IgD-negative memory B cell (primary cell): Measurements from ENCODE around the gene LDLRAD4. TPM values are rescaled to one million over a fixed set of nuclear protein-coding genes. Genes with fewer than 3 reads are reported as not detected.
A peak's percentile ranks its signal among the peaks of the same experiment; 100 is the strongest.

Experiments used
- H3K27ac Mint-ChIP-seq, 3 donors: one replicate each; pipeline ENCODE4 v1.8.0; 2020 to 2022; ENCODE audit warnings: mild to moderate bottlenecking in 3 of 3, mixed read lengths in 3 of 3, moderate library complexity in 1 of 3
- H3K27me3 Mint-ChIP-seq: one replicate; pipeline ENCODE4 v1.8.0; 2021; ENCODE audit warnings: mixed read lengths
- H3K36me3 Mint-ChIP-seq: one replicate; pipeline ENCODE4 v1.8.0; 2020; ENCODE audit warnings: mild to moderate bottlenecking, mixed read lengths
- H3K4me1 Mint-ChIP-seq, 3 donors: one replicate each; pipeline ENCODE4 v1.8.0; 2020 to 2022; ENCODE audit warnings: mixed read lengths in 3 of 3, mild to moderate bottlenecking in 1 of 3
- H3K4me3 Mint-ChIP-seq, 4 donors: one replicate each; pipeline ENCODE4 v1.8.0; 2020 to 2022; ENCODE audit warnings: mild to moderate bottlenecking in 4 of 4, mixed read lengths in 4 of 4, moderate library complexity in 3 of 4
- H3K9me3 Mint-ChIP-seq, 3 donors: one replicate each; pipeline ENCODE4 v1.8.0; 2020 to 2021; ENCODE audit warnings: mixed read lengths in 3 of 3, mild to moderate bottlenecking in 1 of 3
- polyA plus RNA-seq: library from polyadenylated mRNA; unstranded; fragments of 300-500 nt; fragmentation: Illumina TruSeq; gene quantifications from one replicate; pipeline ENCODE4 v1.2.3, GENCODE V29; 2021

LDLRAD4 gene
- polyA plus RNA-seq, 1 donor from 2014 or later, result 5.1 TPM

GRCh38 chr18:13395577-13395976 lies 177.0 kb downstream of the LDLRAD4 start:
- Mint-ChIP-seq H3K27ac (no peak overlapping the region), H3K36me3 (peaks cover 3% of the 10 kb centered on the region), H3K27me3 (peaks cover under 1% of the 10 kb centered on the region), H3K4me3 (no peak overlapping the region), H3K4me1 (no peaks in the 10 kb centered on the region), H3K9me3 (peaks cover 0 to 2% (median 0%) of the 10 kb centered on the region in 3 donors)

GRCh38 chr18:13397504-13398163 lies 179.1 kb downstream of the LDLRAD4 start:
- peaks cover 2% of the 10 kb centered on the region for H3K27me3 Mint-ChIP-seq
- peaks cover 3% of the 10 kb centered on the region for H3K36me3 Mint-ChIP-seq
- no peak overlapping the region for H3K27ac Mint-ChIP-seq
- H3K4me1 Mint-ChIP-seq, result no peaks in the 10 kb centered on the region
- peaks cover 0 to 2% (median 0%) of the 10 kb centered on the region in 3 donors for H3K9me3 Mint-ChIP-seq
- no peak overlapping the region for H3K4me3 Mint-ChIP-seq

GRCh38 chr18:13398631-13399030 lies 180.1 kb downstream of the LDLRAD4 start:
- H3K27ac Mint-ChIP-seq, result no peak overlapping the region
- no peak overlapping the region for H3K4me3 Mint-ChIP-seq
- H3K36me3 Mint-ChIP-seq, result peaks cover 3% of the 10 kb centered on the region
- H3K4me1 Mint-ChIP-seq, result no peaks in the 10 kb centered on the region
- H3K9me3 Mint-ChIP-seq, result peaks cover 0 to 2% (median 0%) of the 10 kb centered on the region in 3 donors
- peaks cover 2% of the 10 kb centered on the region for H3K27me3 Mint-ChIP-seq

- no peak overlapping the region for H3K27ac Mint-ChIP-seq
- peaks cover 3% of the 10 kb centered on the region for H3K36me3 Mint-ChIP-seq
- H3K4me1 Mint-ChIP-seq, result no peaks in the 10 kb centered on the region
- H3K27me3 Mint-ChIP-seq, result peaks cover 2% of the 10 kb centered on the region
- no peak overlapping the region for H3K4me3 Mint-ChIP-seq
- H3K9me3 Mint-ChIP-seq, result peaks cover 0 to 2% (median 0%) of the 10 kb centered on the region in 3 donors
Observed at GRCh38 chr18:13399511-13399910, 181.0 kb downstream of the LDLRAD4 start.

GRCh38 chr18:13400636-13401315 lies 182.2 kb downstream of the LDLRAD4 start:
- no peaks in the 10 kb centered on the region for H3K4me1 Mint-ChIP-seq
- peaks cover 2% of the 10 kb centered on the region for H3K27me3 Mint-ChIP-seq
- no peak overlapping the region for H3K4me3 Mint-ChIP-seq
- no peaks in the 10 kb centered on the region for H3K36me3 Mint-ChIP-seq
- peaks cover 0 to 2% (median 0%) of the 10 kb centered on the region in 3 donors for H3K9me3 Mint-ChIP-seq
- no peak overlapping the region for H3K27ac Mint-ChIP-seq

- Mint-ChIP-seq H3K27me3 (peaks cover 2% of the 10 kb centered on the region), H3K4me3 (no peak overlapping the region), H3K9me3 (peaks cover 0 to 2% (median 0%) of the 10 kb centered on the region in 3 donors), H3K4me1 (no peaks in the 10 kb centered on the region), H3K27ac (no peak overlapping the region), H3K36me3 (no peaks in the 10 kb centered on the region)
Observed at GRCh38 chr18:13401404-13401803, 182.8 kb downstream of the LDLRAD4 start.

- H3K4me3 Mint-ChIP-seq, result no peak overlapping the region
Observed at GRCh38 chr18:13401826-13402225, 183.3 kb downstream of the LDLRAD4 start.

GRCh38 chr18:13403786-13404549 lies 185.4 kb downstream of the LDLRAD4 start:
- Mint-ChIP-seq H3K36me3 (no peaks in the 10 kb centered on the region), H3K27me3 (peaks cover 2% of the 10 kb centered on the region), H3K27ac (no peak overlapping the region), H3K4me1 (no peaks in the 10 kb centered on the region), H3K4me3 (no peak overlapping the region), H3K9me3 (no peaks in the 10 kb centered on the region)

More at GRCh38 chr18:13401826-13402225, 183.3 kb downstream of the LDLRAD4 start:
- Mint-ChIP-seq H3K27ac (no peak overlapping the region), H3K27me3 (peaks cover 2% of the 10 kb centered on the region), H3K36me3 (no peaks in the 10 kb centered on the region), H3K4me1 (no peaks in the 10 kb centered on the region), H3K9me3 (no peaks in the 10 kb centered on the region)

- Mint-ChIP-seq H3K9me3 (no peaks in the 10 kb centered on the region), H3K36me3 (no peaks in the 10 kb centered on the region), H3K27me3 (peaks cover 2% of the 10 kb centered on the region), H3K4me3 (no peak overlapping the region), H3K4me1 (no peaks in the 10 kb centered on the region), H3K27ac (no peak overlapping the region)
Observed at GRCh38 chr18:13405305-13406038, 186.9 kb downstream of the LDLRAD4 start.

GRCh38 chr18:13406049-13406615 lies 187.6 kb downstream of the LDLRAD4 start:
- Mint-ChIP-seq H3K27ac (no peak overlapping the region), H3K36me3 (no peaks in the 10 kb centered on the region), H3K4me1 (no peaks in the 10 kb centered on the region)

GRCh38 chr18:13406736-13407135 lies 188.2 kb downstream of the LDLRAD4 start:
- Mint-ChIP-seq H3K36me3 (no peaks in the 10 kb centered on the region), H3K4me3 (peak overlapping the region in 1 of 4 donors; percentile 45), H3K4me1 (no peaks in the 10 kb centered on the region), H3K9me3 (peaks cover 0 to 2% (median 0%) of the 10 kb centered on the region in 3 donors), H3K27me3 (no peaks in the 10 kb centered on the region), H3K27ac (no peak overlapping the region)

More at GRCh38 chr18:13406049-13406615, 187.6 kb downstream of the LDLRAD4 start:
- Mint-ChIP-seq H3K9me3 (no peaks in the 10 kb centered on the region), H3K27me3 (no peaks in the 10 kb centered on the region), H3K4me3 (no peak overlapping the region)

GRCh38 chr18:13407484-13407883 lies 188.9 kb downstream of the LDLRAD4 start:
- Mint-ChIP-seq H3K36me3 (no peaks in the 10 kb centered on the region), H3K4me3 (no peak overlapping the region), H3K27ac (no peak overlapping the region), H3K4me1 (no peaks in the 10 kb centered on the region), H3K27me3 (no peaks in the 10 kb centered on the region), H3K9me3 (peaks cover 0 to 8% (median 3%) of the 10 kb centered on the region in 3 donors)

GRCh38 chr18:13409026-13409425 lies 190.5 kb downstream of the LDLRAD4 start:
- Mint-ChIP-seq H3K27ac (no peak overlapping the region), H3K4me1 (no peaks in the 10 kb centered on the region), H3K27me3 (no peaks in the 10 kb centered on the region), H3K4me3 (no peak overlapping the region), H3K9me3 (peaks cover 0 to 8% (median 3%) of the 10 kb centered on the region in 3 donors), H3K36me3 (no peaks in the 10 kb centered on the region)

- no peak overlapping the region for H3K27ac Mint-ChIP-seq
Observed at GRCh38 chr18:13409997-13410396, 191.4 kb downstream of the LDLRAD4 start.

More at GRCh38 chr18:13409997-13410396, 191.4 kb downstream of the LDLRAD4 start:
- Mint-ChIP-seq H3K4me3 (no peak overlapping the region), H3K9me3 (peaks cover 0 to 8% (median 3%) of the 10 kb centered on the region in 3 donors), H3K27me3 (peaks cover under 1% of the 10 kb centered on the region), H3K4me1 (no peaks in the 10 kb centered on the region), H3K36me3 (no peaks in the 10 kb centered on the region)
